H9 (cell line): ENCODE measurements around the gene SLC52A1. TPM values are rescaled to one million over a fixed set of nuclear protein-coding genes. Genes with fewer than 3 reads are reported as not detected.
A peak's percentile ranks its signal among the peaks of the same experiment; 100 is the strongest.

Experiments used
- DNase-seq: peaks from one replicate; pipeline ENCODE4 v3.0.0-alpha.2; 2017
- H2AFZ ChIP-seq: one replicate; pipeline ENCODE4 v1.6.1; 2013; ENCODE audit warnings: mild to moderate bottlenecking, low read length, control low read depth, moderate library complexity
- H2AK5ac ChIP-seq: 2 replicates; pipeline ENCODE4 v1.6.1; 2013; ENCODE audit warnings: low read length, control low read depth, mixed read lengths; ENCODE audit not compliant: insufficient read length
- H2BK120ac ChIP-seq: one replicate; pipeline ENCODE4 v1.6.1; 2013; ENCODE audit warnings: low read depth, mild to moderate bottlenecking, low read length, control low read depth, inconsistent platforms; ENCODE audit not compliant: poor library complexity, severe bottlenecking
- H2BK12ac ChIP-seq: 2 replicates; pipeline ENCODE4 v1.6.1; 2013; ENCODE audit warnings: low read length, control low read depth, mixed read lengths, low read depth; ENCODE audit not compliant: insufficient read length
- H2BK15ac ChIP-seq: 2 replicates; pipeline ENCODE4 v1.6.1; 2013; ENCODE audit warnings: low read depth, low read length, control low read depth
- H2BK20ac ChIP-seq: one replicate; pipeline ENCODE4 v1.6.1; 2013; ENCODE audit warnings: low read depth, mild to moderate bottlenecking, low read length, control low read depth, inconsistent platforms; ENCODE audit not compliant: poor library complexity, severe bottlenecking
- H2BK5ac ChIP-seq: 2 replicates; pipeline ENCODE4 v1.6.1; 2013; ENCODE audit warnings: low read length, control low read depth, mixed read lengths; ENCODE audit not compliant: insufficient read length
- H3K14ac ChIP-seq: 2 replicates; pipeline ENCODE4 v1.6.1; 2013; ENCODE audit warnings: low read length, control low read depth; ENCODE audit not compliant: insufficient read depth
- H3K18ac ChIP-seq: 2 replicates; pipeline ENCODE4 v1.6.1; 2013; ENCODE audit warnings: low read depth, mild to moderate bottlenecking, mixed read lengths, low read length, control low read depth; ENCODE audit not compliant: insufficient read length
- H3K23ac ChIP-seq: 2 replicates; pipeline ENCODE4 v1.6.1; 2013; ENCODE audit warnings: low read length, control low read depth, mixed read lengths, low read depth; ENCODE audit not compliant: insufficient read length
- H3K23me2 ChIP-seq: 2 replicates; pipeline ENCODE4 v1.6.1; 2013; ENCODE audit warnings: low read depth, mild to moderate bottlenecking, mixed read lengths, low read length, control low read depth; ENCODE audit not compliant: insufficient read length, poor library complexity, severe bottlenecking
- H3K27ac ChIP-seq: 2 replicates; pipeline ENCODE4 v1.5.1; 2013; ENCODE audit warnings: low read length, control low read depth, mixed read lengths, low read depth; ENCODE audit not compliant: insufficient read length
- H3K27me3 ChIP-seq: 2 replicates; pipeline ENCODE4 v1.6.1; 2013; ENCODE audit warnings: low read length, control low read depth, inconsistent platforms; ENCODE audit not compliant: insufficient read depth
- H3K4ac ChIP-seq: 2 replicates; pipeline ENCODE4 v1.6.1; 2013; ENCODE audit warnings: low read depth, mild to moderate bottlenecking, control low read depth, inconsistent platforms, low read length, moderate library complexity
- H3K4me1 ChIP-seq: 2 replicates; pipeline ENCODE4 v1.6.1; 2013; ENCODE audit warnings: low read length, control low read depth, inconsistent platforms; ENCODE audit not compliant: insufficient read depth
- H3K4me2 ChIP-seq: 2 replicates; pipeline ENCODE4 v1.6.1; 2013; ENCODE audit warnings: low read length, control low read depth, mixed read lengths; ENCODE audit not compliant: insufficient read length, insufficient read depth
- H3K56ac ChIP-seq: 2 replicates; pipeline ENCODE4 v1.6.1; 2013; ENCODE audit warnings: low read depth, mild to moderate bottlenecking, mixed read lengths, low read length, control low read depth; ENCODE audit not compliant: insufficient read length
- H3K79me1 ChIP-seq: 2 replicates; pipeline ENCODE4 v1.6.1; 2013; ENCODE audit warnings: low read depth, mild to moderate bottlenecking, moderate library complexity, low read length, control low read depth, inconsistent platforms; ENCODE audit not compliant: insufficient read depth, poor library complexity, severe bottlenecking
- H3K79me2 ChIP-seq: 2 replicates; pipeline ENCODE4 v1.6.1; 2013; ENCODE audit warnings: low read length, control low read depth, inconsistent platforms; ENCODE audit not compliant: insufficient read depth
- H3K9ac ChIP-seq: 2 replicates; pipeline ENCODE4 v1.6.1; 2013; ENCODE audit warnings: low read length, control low read depth, mixed read lengths; ENCODE audit not compliant: insufficient read length; ENCODE audit errors: extremely low read depth
- H3K9me3 ChIP-seq: one replicate; pipeline ENCODE4 v1.6.1; 2013; ENCODE audit warnings: low read depth, low read length, inconsistent platforms; ENCODE audit not compliant: control insufficient read depth
- H3T11ph ChIP-seq: one replicate; pipeline ENCODE4 v1.6.1; 2013; ENCODE audit warnings: mild to moderate bottlenecking, low read length, control low read depth, inconsistent platforms
- H4K20me1 ChIP-seq: one replicate; pipeline ENCODE4 v1.6.1; 2013; ENCODE audit not compliant: control insufficient read depth, insufficient read length, insufficient read depth
- H4K5ac ChIP-seq: 2 replicates; pipeline ENCODE4 v1.6.1; 2013; ENCODE audit warnings: low read depth, mild to moderate bottlenecking, mixed read lengths, low read length, control low read depth; ENCODE audit not compliant: insufficient read length
- H4K8ac ChIP-seq: replicated peaks from 2 replicates; pipeline ENCODE4 v1.6.1; 2013; ENCODE audit warnings: low read length, control low read depth, mixed read lengths, low read depth; ENCODE audit not compliant: insufficient read length
- H4K91ac ChIP-seq: 2 replicates; pipeline ENCODE4 v1.6.1; 2013; ENCODE audit warnings: low read depth, mild to moderate bottlenecking, moderate library complexity, mixed read lengths, low read length, control low read depth; ENCODE audit not compliant: insufficient read length
- H3K27ac Mint-ChIP-seq, 3 experiments: 2 replicates in 2 of 3; 3 replicates in 1 of 3; pipeline ENCODE4 v1.8.0; 2020 to 2021; ENCODE audit warnings: mixed read lengths in 3 of 3, mild to moderate bottlenecking in 1 of 3, moderate library complexity in 1 of 3
- H3K27me3 Mint-ChIP-seq: 2 replicates; pipeline ENCODE4 v1.8.0; 2021; ENCODE audit warnings: low read depth, mild to moderate bottlenecking, moderate library complexity, mixed read lengths
- H3K36me3 Mint-ChIP-seq, 3 experiments: 2 replicates in 2 of 3; 3 replicates in 1 of 3; pipeline ENCODE4 v1.8.0; 2020 to 2021; ENCODE audit warnings: low read depth in 3 of 3, mixed read lengths in 3 of 3; ENCODE audit not compliant: insufficient read depth in 1 of 3
- H3K4me1 Mint-ChIP-seq, 2 experiments: 2 replicates each; pipeline ENCODE4 v1.8.0; 2020; ENCODE audit warnings: mixed read lengths in 2 of 2
- H3K4me3 Mint-ChIP-seq, 2 experiments: 2 replicates in 1 of 2; 3 replicates in 1 of 2; pipeline ENCODE4 v1.8.0; 2020 to 2021; ENCODE audit warnings: mild to moderate bottlenecking in 2 of 2, mixed read lengths in 2 of 2, moderate library complexity in 1 of 2
- H3K9me3 Mint-ChIP-seq, 2 experiments: 2 replicates in 1 of 2; 3 replicates in 1 of 2; pipeline ENCODE4 v1.8.0; 2020; ENCODE audit warnings: mild to moderate bottlenecking in 2 of 2, mixed read lengths in 2 of 2, moderate library complexity in 1 of 2
- WGBS: extraction: QIAGEN DNeasy Blood & Tissue Kit; methylation state at CpG from one replicate; pipeline ENCODE4 v1.1.7; 2013; ENCODE audit warnings: missing lambda C conversion rate, low lambda C conversion rate, mixed read lengths; ENCODE audit not compliant: insufficient read length; ENCODE audit errors: extremely low coverage; 5-methylcytosine and 5-hydroxymethylcytosine counted together
- total RNA-seq: library from RNA; stranded (reverse); gene quantifications from 2 replicates; pipeline ENCODE4 v1.2.1, GENCODE V29; 2021
- TF ChIP-seq, protein P1 (sequence below): fragments of 200-600 bp; sonication (generic); conservative IDR thresholded peaks from 3 replicates; pipeline ENCODE4 v1.8.0; 2021; ENCODE audit warnings: antibody characterized with exemption, mild to moderate bottlenecking

SLC52A1 gene
- total RNA-seq, 1 experiment from 2014 or later = 0.17 TPM

DNA sequence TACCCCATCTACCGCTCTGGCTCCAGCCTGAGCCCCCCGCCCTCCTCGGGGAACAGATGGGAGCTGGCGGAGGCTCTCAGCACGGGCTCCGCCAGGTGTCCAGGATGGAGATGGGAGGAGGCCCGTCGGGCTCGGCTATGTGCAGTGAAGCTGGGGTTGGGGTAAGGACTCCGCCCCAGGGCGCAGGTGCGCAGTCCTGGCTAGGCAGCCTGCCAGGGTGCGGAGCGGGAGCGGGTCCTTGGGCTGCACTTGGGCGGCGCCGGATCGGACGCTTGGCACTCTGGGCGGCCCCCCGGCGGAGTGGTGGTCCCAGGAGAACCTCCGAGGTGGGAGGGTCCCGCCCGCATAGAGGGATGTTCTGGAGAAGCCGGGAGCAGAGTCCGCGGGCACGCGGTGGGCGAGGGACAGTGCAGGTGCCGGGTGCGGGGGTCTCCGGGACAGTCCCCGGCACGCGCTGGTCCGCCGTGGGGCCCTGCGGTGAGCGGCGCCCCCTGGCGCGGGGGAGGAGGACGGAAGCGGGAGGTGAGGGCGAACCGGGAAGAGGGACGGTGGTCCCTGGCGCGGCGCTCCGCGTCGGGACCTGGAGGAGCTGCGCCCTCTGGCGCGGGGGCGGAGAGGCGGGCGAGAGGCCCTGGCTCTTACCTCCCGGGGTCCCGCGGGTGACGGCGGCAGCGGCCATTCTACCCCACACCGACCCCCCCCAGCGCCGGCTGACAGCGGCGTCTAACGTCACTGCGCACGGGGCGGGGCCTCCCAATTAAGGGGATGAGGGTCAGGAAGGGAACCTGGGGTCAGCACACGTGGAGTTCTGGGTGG, 48.1 kb downstream of the SLC52A1 start, which contains the start of gene CAMTA2:
Gene CAMTA2, minus strand, starts transcription at position 725 of the 816 bp plus-strand sequence. CDS start 1,453 bp downstream, outside the sequence.
- peaks cover 14% of the 10 kb centered on the region for H3K23me2 ChIP-seq
- H3T11ph ChIP-seq = no peak within 1 kb of the TSS
- no peaks in the 10 kb centered on the region for H3K79me2 ChIP-seq
- H2BK15ac ChIP-seq = no peak within 1 kb of the TSS
- no peak within 1 kb of the TSS for H3K14ac ChIP-seq
- H3K9me3 ChIP-seq = no peaks in the 10 kb centered on the region
- DNase-seq = peak; percentile 90
- no peak within 1 kb of the TSS for H2AK5ac ChIP-seq
- no peaks in the 10 kb centered on the region for H3K79me1 ChIP-seq
- H3K4me1 ChIP-seq = no peaks in the 10 kb centered on the region
- H3K27me3 Mint-ChIP-seq = peaks cover 59% of the 10 kb centered on the region
- H4K8ac ChIP-seq = no peak within 1 kb of the TSS
- peaks cover 0 to 5% (median 0%) of the 10 kb centered on the region in 3 experiments; a peak in 4 of 7 replicates for H3K36me3 Mint-ChIP-seq
- no CpG with 5 or more reads among the region's 78 CpGs for WGBS
- H2BK5ac ChIP-seq = no peak within 1 kb of the TSS
- H3K4me1 Mint-ChIP-seq = peaks cover 18 to 22% of the 10 kb centered on the region in 2 experiments
- no peak within 1 kb of the TSS for H2BK20ac ChIP-seq
- no peak within 1 kb of the TSS for H2BK120ac ChIP-seq
- no peaks in the 10 kb centered on the region for H3K9me3 Mint-ChIP-seq
- H3K27ac Mint-ChIP-seq = no peak within 1 kb of the TSS
- H3K4me3 Mint-ChIP-seq = peak within 1 kb of the TSS; percentile 79 to 87
- no peak within 1 kb of the TSS for H2AFZ ChIP-seq
- TF ChIP-seq, protein P1, sequence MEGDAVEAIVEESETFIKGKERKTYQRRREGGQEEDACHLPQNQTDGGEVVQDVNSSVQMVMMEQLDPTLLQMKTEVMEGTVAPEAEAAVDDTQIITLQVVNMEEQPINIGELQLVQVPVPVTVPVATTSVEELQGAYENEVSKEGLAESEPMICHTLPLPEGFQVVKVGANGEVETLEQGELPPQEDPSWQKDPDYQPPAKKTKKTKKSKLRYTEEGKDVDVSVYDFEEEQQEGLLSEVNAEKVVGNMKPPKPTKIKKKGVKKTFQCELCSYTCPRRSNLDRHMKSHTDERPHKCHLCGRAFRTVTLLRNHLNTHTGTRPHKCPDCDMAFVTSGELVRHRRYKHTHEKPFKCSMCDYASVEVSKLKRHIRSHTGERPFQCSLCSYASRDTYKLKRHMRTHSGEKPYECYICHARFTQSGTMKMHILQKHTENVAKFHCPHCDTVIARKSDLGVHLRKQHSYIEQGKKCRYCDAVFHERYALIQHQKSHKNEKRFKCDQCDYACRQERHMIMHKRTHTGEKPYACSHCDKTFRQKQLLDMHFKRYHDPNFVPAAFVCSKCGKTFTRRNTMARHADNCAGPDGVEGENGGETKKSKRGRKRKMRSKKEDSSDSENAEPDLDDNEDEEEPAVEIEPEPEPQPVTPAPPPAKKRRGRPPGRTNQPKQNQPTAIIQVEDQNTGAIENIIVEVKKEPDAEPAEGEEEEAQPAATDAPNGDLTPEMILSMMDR = peak; percentile 71
- no peak within 1 kb of the TSS for H2BK12ac ChIP-seq
- H3K9ac ChIP-seq = no peak within 1 kb of the TSS
- H4K91ac ChIP-seq = no peak within 1 kb of the TSS
- H3K18ac ChIP-seq = no peak within 1 kb of the TSS
- H3K56ac ChIP-seq = no peak within 1 kb of the TSS
- H3K23ac ChIP-seq = no peak within 1 kb of the TSS
- H3K4me2 ChIP-seq = peak within 1 kb of the TSS; percentile 76
- no peak within 1 kb of the TSS for H4K5ac ChIP-seq
- H3K4ac ChIP-seq = no peak within 1 kb of the TSS
- no peak within 1 kb of the TSS for H3K27ac ChIP-seq
- peaks cover 1% of the 10 kb centered on the region; the same call in 1 of the 2 replicates for H3K27me3 ChIP-seq
- no peaks in the 10 kb centered on the region for H4K20me1 ChIP-seq
